GM08714 (cell line): Measurements from ENCODE around the gene RTN4RL1.

Source experiments
- H3K4me3 ChIP-seq: fragments of 200-500 bp; sonication (Bioruptor generic); 2 replicates; pipeline ENCODE4 v1.5.1; 2014; ENCODE audit warnings: mild to moderate bottlenecking, low read length, inconsistent platforms
- ZNF274 ChIP-seq: IDR thresholded peaks from 2 replicates; pipeline ENCODE4 v1.6.1; 2012; ENCODE audit warnings: mild to moderate bottlenecking, low read depth, low read length

The RTN4RL1 gene

DNA sequence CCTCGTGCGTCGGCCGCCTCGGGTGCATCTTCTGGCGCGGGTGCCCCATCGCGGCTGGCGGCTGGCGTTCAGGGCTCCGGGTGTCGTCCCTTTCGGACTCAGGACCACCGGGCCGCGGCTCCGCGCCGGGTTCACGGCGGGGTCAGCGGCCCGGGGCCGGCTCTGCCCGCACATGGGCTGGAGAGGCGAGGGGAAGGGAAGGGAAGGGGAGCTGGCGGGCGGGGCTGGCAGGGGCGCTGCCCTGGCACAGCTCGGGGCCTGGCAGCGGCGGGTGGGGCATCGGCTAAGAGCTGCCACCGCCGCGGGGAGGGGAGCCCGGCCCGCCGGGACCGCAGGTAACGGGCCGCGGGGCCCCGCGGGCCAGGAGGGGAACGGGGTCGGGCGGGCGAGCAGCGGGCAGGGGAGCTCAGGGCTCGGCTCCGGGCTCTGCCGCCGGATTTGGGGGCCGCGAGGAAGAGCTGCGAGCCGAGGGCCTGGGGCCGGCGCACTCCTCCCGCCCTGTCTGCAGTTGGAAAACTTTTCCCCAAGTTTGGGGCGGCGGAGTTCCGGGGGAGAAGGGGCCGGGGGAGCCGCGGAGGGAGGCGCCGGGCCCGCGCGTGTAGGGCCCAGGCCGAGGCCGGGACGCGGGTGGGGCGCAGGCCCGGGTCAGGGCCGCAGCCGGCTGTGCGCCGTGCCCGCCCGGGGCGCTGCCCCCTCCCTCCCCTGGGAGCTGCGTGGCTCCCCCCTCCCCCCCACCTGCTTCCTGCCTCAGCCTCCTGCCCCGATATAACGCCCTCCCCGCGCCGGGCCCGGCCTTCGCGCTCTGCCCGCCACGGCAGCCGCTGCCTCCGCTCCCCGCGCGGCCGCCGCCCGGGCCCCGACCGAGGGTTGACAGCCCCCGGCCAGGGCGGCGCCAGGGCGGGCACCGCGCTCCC is 30.4 kb upstream of the RTN4RL1 start:
- TF ChIP-seq ZNF274: no peak
- H3K4me3 ChIP-seq: peak overlapping the region; percentile 81

DNA sequence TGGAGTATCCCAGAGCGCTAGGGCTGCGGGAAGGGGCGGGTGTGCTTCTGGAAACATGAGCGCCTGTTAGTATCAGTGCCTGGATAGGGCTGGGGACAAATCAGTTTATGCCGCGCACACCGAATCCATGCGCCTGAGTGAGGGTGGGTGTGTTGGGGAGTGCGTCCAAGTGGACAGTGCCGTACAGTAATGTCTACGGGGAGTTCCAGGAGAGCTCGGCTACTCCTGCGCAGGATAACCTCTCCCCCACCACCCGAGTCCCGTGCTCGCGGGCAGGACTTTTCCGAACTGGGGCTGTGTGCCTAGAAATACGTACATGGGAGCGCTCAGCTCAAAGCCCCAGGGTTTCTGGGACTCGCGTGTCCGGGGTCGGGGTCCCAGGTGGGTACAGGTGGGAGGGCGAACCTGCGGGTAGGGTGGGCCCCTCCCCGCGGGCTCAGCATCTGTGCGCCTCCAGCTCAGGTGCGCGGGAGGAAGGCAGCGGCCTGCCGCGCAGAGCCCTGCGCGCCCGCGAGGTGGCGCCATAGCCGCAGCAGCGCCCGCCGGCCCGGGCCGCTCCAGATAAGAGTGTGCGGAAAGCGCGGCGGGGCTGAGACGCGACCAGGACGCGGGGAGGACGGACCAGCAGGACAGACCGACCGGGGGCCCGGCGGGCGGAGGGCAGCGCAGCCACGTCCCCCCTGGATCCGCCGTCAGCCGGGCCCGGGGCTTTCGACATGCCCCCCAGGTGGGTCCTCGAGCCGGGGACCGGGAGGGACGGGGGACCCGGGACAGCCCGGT is 29.6 kb upstream of the RTN4RL1 start, which contains the start of gene HIC1:
Gene HIC1 (plus strand): TSS at position 592 of the 780 bp plus-strand sequence. CDS start 1,588 bp downstream, outside the sequence.
- peak within 1 kb of the TSS; percentile 81 for H3K4me3 ChIP-seq
- no peak for TF ChIP-seq ZNF274

DNA sequence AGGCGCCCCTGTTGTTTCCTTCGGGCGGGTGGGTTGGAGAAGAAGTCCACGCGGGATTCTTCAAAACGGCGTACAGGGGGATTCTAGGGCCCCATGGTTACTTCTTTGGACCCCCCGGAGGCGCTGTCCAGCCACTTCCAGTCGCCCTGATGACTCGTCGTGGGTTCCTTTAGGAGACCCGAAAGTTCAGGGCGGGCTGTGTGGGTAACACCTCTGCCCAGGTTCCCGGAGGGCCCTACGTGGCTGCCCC is 29.1 kb upstream of the RTN4RL1 start:
- TF ChIP-seq ZNF274: no peak
- H3K4me3 ChIP-seq: peak overlapping the region; percentile 54; the same call in 1 of the 2 replicates

- TF ChIP-seq ZNF274: no peak
- H3K4me3 ChIP-seq: peak overlapping the region; percentile 54; the same call in 1 of the 2 replicates
Observed at GRCh38 chr17:2053380-2054261, 28.5 kb upstream of the RTN4RL1 start.

DNA sequence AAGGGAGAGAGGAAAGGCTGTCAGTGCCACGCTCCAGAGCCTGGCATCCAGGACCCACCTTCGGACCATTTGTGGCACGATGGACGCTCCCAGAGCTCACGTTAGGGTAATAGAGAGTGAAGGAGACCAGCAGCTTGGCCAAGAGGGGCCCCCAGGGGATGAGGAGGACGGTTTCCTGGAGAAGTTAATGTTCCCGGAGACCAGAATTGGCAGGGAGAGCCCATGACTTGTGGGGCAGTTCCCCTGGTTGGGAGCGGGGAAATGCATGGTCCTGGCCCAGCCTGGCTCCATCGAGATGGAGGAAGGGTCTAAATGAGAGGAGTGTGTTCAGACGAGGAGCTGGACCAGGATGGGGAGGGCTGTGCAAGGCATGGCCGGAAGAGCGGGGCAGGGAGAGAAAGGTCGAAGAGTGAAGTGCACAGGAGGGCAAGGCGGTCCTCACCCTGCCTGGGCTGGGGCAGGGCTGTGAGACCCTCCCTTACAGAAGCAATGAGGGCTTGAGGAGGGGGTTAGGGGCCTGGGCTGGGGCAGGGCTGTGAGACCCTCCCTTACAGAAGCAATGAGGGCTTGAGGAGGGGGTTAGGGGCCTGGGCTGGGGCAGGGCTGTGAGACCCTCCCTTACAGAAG is 26.9 kb upstream of the RTN4RL1 start:
- no peak overlapping the region for H3K4me3 ChIP-seq
- no peak for TF ChIP-seq ZNF274

DNA sequence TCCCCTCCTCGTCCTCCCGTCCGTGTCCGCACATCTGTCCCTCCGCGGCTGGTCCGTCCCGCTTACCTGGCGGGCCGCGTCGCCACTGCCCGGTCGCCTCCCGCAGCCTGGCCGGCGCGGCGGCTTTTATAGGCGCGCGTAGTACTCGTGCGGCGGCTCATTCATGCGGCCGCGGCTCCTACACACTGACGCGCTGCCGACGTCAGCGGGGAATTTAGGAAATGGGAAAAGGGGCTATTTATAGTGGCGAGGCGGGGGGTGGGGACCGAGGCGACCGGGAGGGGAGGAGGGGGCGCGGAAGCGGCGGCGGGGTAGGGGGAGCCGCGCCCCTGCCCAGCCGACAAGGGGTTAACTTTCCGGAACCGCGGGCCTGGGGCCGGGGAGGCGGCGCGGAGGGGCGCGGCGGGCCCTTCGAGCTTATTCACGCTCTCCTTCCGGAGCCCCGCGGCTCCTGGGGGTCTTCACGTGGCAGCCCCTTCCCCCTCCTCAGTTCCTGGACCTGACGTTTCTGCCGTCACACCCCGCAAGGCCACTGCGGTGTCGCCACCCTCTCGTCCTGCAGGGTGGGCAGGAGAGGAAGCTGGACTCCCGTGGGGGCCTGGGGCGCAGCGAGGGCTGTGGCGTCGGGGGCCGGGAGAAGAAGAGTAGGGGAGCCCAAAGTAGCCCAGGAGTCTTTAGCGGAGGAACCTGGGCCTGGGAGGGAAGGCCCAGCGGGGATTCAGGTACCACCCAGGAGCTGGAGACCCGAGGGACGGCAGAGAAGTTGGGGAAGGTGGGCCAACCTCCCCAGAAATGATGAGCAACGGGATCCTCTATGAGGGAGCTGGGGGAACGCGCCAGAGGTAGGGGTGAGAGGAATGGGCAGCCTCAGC is 26.2 kb upstream of the RTN4RL1 start:
- H3K4me3 ChIP-seq: no peak overlapping the region
- TF ChIP-seq ZNF274: no peak

GRCh38 chr17:2050300-2051060 is 25.3 kb upstream of the RTN4RL1 start:
- H3K4me3 ChIP-seq: peak overlapping the region; percentile 59; the same call in 1 of the 2 replicates
- TF ChIP-seq ZNF274: no peak

- peak overlapping the region; percentile 78 for H3K4me3 ChIP-seq
- TF ChIP-seq ZNF274: no peak
Observed at GRCh38 chr17:2049333-2050299, 24.5 kb upstream of the RTN4RL1 start.

GRCh38 chr17:2048805-2049204 is 23.7 kb upstream of the RTN4RL1 start:
- TF ChIP-seq ZNF274: no peak
- no peak overlapping the region for H3K4me3 ChIP-seq

GRCh38 chr17:2047590-2047989 is 22.5 kb upstream of the RTN4RL1 start:
- TF ChIP-seq ZNF274: no peak
- H3K4me3 ChIP-seq: no peak overlapping the region
